ENCODE results near the gene SLC10A6.

DNA sequence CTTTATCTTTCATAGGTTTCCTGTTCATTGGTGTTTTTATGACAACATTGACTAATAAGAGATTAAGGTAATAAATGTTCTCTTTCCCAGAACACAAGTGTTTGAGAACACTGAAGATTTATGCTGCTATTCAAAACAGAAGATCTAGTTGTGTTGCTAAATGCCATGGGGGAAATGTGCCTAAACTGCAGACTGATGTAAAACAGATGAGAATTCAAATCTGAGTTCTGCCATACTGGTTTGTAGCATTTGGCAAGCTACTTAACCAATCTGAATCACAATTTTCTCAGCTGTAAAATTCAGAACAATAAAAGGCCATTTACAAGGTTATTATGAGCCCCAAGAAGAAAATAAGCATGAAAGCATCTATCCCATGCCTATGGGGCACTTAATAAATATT lies 2.3 kb downstream of the SLC10A6 start:
- TF ChIP-seq POLR2AphosphoS5 (IDR thresholded peaks at IDR 0.05), result no peak
- TF ChIP-seq, protein P1, sequence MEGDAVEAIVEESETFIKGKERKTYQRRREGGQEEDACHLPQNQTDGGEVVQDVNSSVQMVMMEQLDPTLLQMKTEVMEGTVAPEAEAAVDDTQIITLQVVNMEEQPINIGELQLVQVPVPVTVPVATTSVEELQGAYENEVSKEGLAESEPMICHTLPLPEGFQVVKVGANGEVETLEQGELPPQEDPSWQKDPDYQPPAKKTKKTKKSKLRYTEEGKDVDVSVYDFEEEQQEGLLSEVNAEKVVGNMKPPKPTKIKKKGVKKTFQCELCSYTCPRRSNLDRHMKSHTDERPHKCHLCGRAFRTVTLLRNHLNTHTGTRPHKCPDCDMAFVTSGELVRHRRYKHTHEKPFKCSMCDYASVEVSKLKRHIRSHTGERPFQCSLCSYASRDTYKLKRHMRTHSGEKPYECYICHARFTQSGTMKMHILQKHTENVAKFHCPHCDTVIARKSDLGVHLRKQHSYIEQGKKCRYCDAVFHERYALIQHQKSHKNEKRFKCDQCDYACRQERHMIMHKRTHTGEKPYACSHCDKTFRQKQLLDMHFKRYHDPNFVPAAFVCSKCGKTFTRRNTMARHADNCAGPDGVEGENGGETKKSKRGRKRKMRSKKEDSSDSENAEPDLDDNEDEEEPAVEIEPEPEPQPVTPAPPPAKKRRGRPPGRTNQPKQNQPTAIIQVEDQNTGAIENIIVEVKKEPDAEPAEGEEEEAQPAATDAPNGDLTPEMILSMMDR (IDR thresholded peaks at IDR 0.05; ENCODE audit: poor library complexity, severe bottlenecking), result no peak
- TF ChIP-seq, protein P2, sequence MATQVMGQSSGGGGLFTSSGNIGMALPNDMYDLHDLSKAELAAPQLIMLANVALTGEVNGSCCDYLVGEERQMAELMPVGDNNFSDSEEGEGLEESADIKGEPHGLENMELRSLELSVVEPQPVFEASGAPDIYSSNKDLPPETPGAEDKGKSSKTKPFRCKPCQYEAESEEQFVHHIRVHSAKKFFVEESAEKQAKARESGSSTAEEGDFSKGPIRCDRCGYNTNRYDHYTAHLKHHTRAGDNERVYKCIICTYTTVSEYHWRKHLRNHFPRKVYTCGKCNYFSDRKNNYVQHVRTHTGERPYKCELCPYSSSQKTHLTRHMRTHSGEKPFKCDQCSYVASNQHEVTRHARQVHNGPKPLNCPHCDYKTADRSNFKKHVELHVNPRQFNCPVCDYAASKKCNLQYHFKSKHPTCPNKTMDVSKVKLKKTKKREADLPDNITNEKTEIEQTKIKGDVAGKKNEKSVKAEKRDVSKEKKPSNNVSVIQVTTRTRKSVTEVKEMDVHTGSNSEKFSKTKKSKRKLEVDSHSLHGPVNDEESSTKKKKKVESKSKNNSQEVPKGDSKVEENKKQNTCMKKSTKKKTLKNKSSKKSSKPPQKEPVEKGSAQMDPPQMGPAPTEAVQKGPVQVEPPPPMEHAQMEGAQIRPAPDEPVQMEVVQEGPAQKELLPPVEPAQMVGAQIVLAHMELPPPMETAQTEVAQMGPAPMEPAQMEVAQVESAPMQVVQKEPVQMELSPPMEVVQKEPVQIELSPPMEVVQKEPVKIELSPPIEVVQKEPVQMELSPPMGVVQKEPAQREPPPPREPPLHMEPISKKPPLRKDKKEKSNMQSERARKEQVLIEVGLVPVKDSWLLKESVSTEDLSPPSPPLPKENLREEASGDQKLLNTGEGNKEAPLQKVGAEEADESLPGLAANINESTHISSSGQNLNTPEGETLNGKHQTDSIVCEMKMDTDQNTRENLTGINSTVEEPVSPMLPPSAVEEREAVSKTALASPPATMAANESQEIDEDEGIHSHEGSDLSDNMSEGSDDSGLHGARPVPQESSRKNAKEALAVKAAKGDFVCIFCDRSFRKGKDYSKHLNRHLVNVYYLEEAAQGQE (IDR thresholded peaks at IDR 0.05; ENCODE audit: borderline replicate concordance), result no peak
- no peak for TF ChIP-seq EP300 (conservative IDR thresholded peaks at IDR 0.05; ENCODE audit: poor library complexity, severe bottlenecking)
- TF ChIP-seq SMC3 (conservative IDR thresholded peaks at IDR 0.05; ENCODE audit: poor library complexity), result no peak
- TF ChIP-seq EZH2 (IDR thresholded peaks at IDR 0.05; ENCODE audit: borderline replicate concordance, insufficient read depth, low read length, poor library complexity, severe bottlenecking), result no peak
- no peak for TF ChIP-seq RAD21 (conservative IDR thresholded peaks at IDR 0.05)
- TF ChIP-seq MXI1 (conservative IDR thresholded peaks at IDR 0.05; ENCODE audit: poor library complexity, severe bottlenecking), result no peak
